HepG2 (cell line): ENCODE results near the gene CEBPG. TPM values are rescaled to one million over a fixed set of nuclear protein-coding genes. Genes with fewer than 3 reads are reported as not detected.
A peak's percentile ranks its signal among the peaks of the same experiment; 100 is the strongest.

Experiments used
- ATF1 ChIP-seq: IDR thresholded peaks from 2 replicates; pipeline ENCODE4 v1.6.1; 2016; ENCODE audit warnings: mild to moderate bottlenecking, control low read depth
- ATF6 ChIP-seq: sonication (generic); formaldehyde crosslinking; conservative IDR thresholded peaks from 2 replicates; pipeline ENCODE4 v1.4.0; 2020; ENCODE audit warnings: missing genetic modification reagents
- ATF7-NPFF ChIP-seq: sonication (generic); formaldehyde crosslinking; IDR thresholded peaks from 2 replicates; pipeline ENCODE4 v1.8.1; 2023; ENCODE audit warnings: mild to moderate bottlenecking, low read depth, missing genetic modification reagents, moderate library complexity
- ELF1 ChIP-seq: sonication (generic); formaldehyde crosslinking; IDR thresholded peaks from 2 replicates; pipeline ENCODE4 v1.4.0; 2020; ENCODE audit warnings: missing genetic modification reagents
- KIAA2018 ChIP-seq: sonication (generic); formaldehyde crosslinking; IDR thresholded peaks from 2 replicates; pipeline ENCODE4 v1.5.0; 2020; ENCODE audit warnings: mild to moderate bottlenecking, missing genetic modification reagents, borderline replicate concordance
- KLF6 ChIP-seq: IDR thresholded peaks from 2 replicates; pipeline ENCODE4 v1.8.0; 2016; ENCODE audit warnings: missing biosample characterization, missing genetic modification reagents
- SNAPC2 ChIP-seq: sonication (generic); formaldehyde crosslinking; IDR thresholded peaks from 2 replicates; pipeline ENCODE4 v1.8.1; 2022; ENCODE audit warnings: mild to moderate bottlenecking, missing genetic modification reagents
- ZNF549 ChIP-seq: sonication (generic); formaldehyde crosslinking; IDR thresholded peaks from 2 replicates; pipeline ENCODE4 v1.5.0; 2020; ENCODE audit warnings: missing genetic modification reagents
- ZNF605 ChIP-seq: sonication (generic); formaldehyde crosslinking; IDR thresholded peaks from 2 replicates; pipeline ENCODE4 v1.8.0; 2022; ENCODE audit warnings: mild to moderate bottlenecking, missing genetic modification reagents
- ZNF83 ChIP-seq: sonication (generic); formaldehyde crosslinking; IDR thresholded peaks from 2 replicates; pipeline ENCODE4 v1.4.0; 2020; ENCODE audit warnings: missing genetic modification reagents, mild to moderate bottlenecking, borderline replicate concordance
- polyA plus RNA-seq, 8 experiments: library from polyadenylated mRNA; depleted of rRNA in 3 of 8; stranded (reverse) in 7 of 8; unstranded in 1 of 8; fragments of >200 nt; fragmentation: Illumina TruSeq in 4 of 8; extraction: Trizol in 4 of 8; gene quantifications; 2 replicates each; pipeline versions ENCODE4 v1.2.1 to v1.2.3, GENCODE V29; 2011 to 2016; ENCODE audit warnings: low read depth in 4 of 8, missing spikeins in 1 of 8, mixed read lengths in 1 of 8; ENCODE audit not compliant: insufficient read depth in 1 of 8
- total RNA-seq, 5 experiments: library from RNA; depleted of rRNA; stranded (reverse); fragments of >200 nt; fragmentation: Illumina TruSeq; extraction: Trizol; gene quantifications; 2 replicates each; pipeline ENCODE4 v1.2.3, GENCODE V29; 2016; ENCODE audit warnings: low read depth in 1 of 5
- TF ChIP-seq, protein P1 (sequence below): sonication (generic); formaldehyde crosslinking; IDR thresholded peaks from 2 replicates; pipeline ENCODE4 v1.9.0; 2021; ENCODE audit warnings: missing genetic modification reagents, borderline replicate concordance

Gene CEBPG
- total and polyA plus RNA-seq, 2 of the 13 experiments (the other 11 are each of a cell fraction or from before 2014, with no cell fraction given), result 25.7 to 34.3 TPM

DNA sequence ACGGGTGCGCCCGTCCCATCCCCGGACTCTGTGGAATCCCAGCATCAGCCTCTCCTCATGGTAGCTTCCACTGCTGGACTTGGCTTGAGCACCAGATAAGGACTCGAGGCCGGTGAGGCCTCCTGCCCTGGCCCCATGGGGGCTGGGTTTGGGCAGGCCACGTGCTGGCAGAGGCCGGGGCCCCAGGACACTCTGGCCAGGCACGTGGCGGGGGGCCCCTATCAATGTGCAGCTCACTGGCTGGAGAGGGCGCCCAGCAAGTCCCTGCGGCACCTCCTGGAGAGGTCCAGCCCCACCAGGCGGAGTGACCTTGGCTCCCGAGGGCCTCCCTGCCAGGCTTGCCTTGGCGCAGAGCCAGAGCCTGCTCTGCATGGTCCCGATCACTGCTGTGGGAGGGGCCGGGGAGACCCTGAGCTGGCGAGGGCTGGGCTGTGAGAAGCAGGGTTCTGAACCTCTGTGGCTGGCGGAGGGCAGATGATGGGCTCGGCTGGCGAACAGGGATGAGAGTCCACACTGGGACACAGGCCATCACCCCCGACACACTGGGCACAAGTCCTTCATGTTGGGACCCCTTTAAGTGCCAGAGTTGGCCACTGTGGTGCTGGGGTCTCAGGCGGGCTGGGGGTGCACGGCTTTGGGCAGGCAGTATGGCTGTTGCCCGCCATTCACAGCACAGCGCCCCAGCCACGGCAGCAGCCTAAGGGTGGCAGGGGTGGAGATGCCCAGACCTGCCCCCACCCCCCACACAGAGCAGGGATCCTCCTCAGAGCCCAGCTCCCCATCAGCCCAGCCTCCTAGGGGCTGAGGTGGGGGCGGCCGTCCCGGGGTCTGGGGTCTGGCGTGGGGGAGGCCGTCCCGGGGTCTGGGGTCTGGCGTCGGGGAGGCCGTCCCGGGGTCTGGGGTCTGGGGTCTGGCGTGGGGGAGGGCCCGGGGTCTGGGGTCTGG lies 19.1 kb downstream of the CEBPG start (continued):
- TF ChIP-seq ZNF549 (CRISPR knock-in tag) (peak; percentile 92), ATF7-NPFF (CRISPR knock-in tag) (peak; percentile 100), ZNF605 (peak; percentile 100), KIAA2018 (CRISPR knock-in tag) (0 out of 2 replicates have a peak, but pooled peaks have one; percentile 55), KLF6 (CRISPR knock-in tag) (peak; percentile 100), ELF1 (CRISPR knock-in tag) (peak; percentile 48), ATF6 (CRISPR knock-in tag) (peak; percentile 85; the same call in 1 of the 2 replicates), ZNF83 (CRISPR knock-in tag) (peak; percentile 94), ATF1 (CRISPR knock-in tag) (no peak), SNAPC2 (CRISPR knock-in tag) (peak; percentile 97)
- TF ChIP-seq, protein P1, sequence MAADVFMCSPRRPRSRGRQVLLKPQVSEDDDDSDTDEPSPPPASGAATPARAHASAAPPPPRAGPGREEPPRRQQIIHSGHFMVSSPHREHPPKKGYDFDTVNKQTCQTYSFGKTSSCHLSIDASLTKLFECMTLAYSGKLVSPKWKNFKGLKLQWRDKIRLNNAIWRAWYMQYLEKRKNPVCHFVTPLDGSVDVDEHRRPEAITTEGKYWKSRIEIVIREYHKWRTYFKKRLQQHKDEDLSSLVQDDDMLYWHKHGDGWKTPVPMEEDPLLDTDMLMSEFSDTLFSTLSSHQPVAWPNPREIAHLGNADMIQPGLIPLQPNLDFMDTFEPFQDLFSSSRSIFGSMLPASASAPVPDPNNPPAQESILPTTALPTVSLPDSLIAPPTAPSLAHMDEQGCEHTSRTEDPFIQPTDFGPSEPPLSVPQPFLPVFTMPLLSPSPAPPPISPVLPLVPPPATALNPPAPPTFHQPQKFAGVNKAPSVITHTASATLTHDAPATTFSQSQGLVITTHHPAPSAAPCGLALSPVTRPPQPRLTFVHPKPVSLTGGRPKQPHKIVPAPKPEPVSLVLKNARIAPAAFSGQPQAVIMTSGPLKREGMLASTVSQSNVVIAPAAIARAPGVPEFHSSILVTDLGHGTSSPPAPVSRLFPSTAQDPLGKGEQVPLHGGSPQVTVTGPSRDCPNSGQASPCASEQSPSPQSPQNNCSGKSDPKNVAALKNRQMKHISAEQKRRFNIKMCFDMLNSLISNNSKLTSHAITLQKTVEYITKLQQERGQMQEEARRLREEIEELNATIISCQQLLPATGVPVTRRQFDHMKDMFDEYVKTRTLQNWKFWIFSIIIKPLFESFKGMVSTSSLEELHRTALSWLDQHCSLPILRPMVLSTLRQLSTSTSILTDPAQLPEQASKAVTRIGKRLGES, result peak; percentile 99
